Spleen (tissue), 11 donors: ENCODE data around the gene HHAT. TPM values are rescaled to one million over a fixed set of nuclear protein-coding genes. Genes with fewer than 3 reads are reported as not detected.

Experiments used
- DNase-seq: peaks from one replicate; pipeline ENCODE4 v3.0.0-alpha.2; 2020
- H3K27ac ChIP-seq, 8 donors: fragments of 200-600 bp; sonication (generic) in 7 of 8; 1 replicate in 4 of 8; 2 replicates in 4 of 8; pipeline versions ENCODE4 v1.5.0 to v1.8.0; 2016 to 2021; ENCODE audit warnings: inconsistent platforms in 4 of 8, mild to moderate bottlenecking in 4 of 8, moderate library complexity in 1 of 8
- H3K27me3 ChIP-seq, 7 donors: fragments of 200-600 bp; sonication (generic) in 6 of 7; replicated peaks in 1 of 7; 1 replicate in 4 of 7; 2 replicates in 3 of 7; pipeline versions ENCODE4 v1.5.0 to v1.8.0; 2016 to 2021; ENCODE audit warnings: inconsistent platforms in 3 of 7, mild to moderate bottlenecking in 1 of 7
- H3K36me3 ChIP-seq, 6 donors: fragments of 200-600 bp; sonication (generic) in 5 of 6; 1 replicate in 4 of 6; 2 replicates in 2 of 6; pipeline versions ENCODE4 v1.5.0 to v1.8.0; 2016 to 2021; ENCODE audit warnings: inconsistent platforms in 2 of 6
- H3K4me1 ChIP-seq, 6 donors: fragments of 200-600 bp; sonication (generic) in 5 of 6; 1 replicate in 3 of 6; 2 replicates in 3 of 6; pipeline versions ENCODE4 v1.5.0 to v1.8.0; 2016 to 2021; ENCODE audit warnings: inconsistent platforms in 3 of 6
- H3K4me3 ChIP-seq, 8 donors: fragments of 200-600 bp; sonication (generic) in 7 of 8; 1 replicate in 4 of 8; 2 replicates in 4 of 8; pipeline versions ENCODE4 v1.5.0 to v1.8.0; 2016 to 2021; ENCODE audit warnings: inconsistent platforms in 4 of 8, mild to moderate bottlenecking in 4 of 8, moderate library complexity in 2 of 8
- H3K9me3 ChIP-seq, 8 donors: fragments of 200-600 bp; sonication (generic) in 7 of 8; 1 replicate in 4 of 8; 2 replicates in 4 of 8; pipeline versions ENCODE4 v1.5.0 to v1.8.0; 2016 to 2021; ENCODE audit warnings: inconsistent platforms in 4 of 8
- POLR2A ChIP-seq, 3 donors: fragments of 450-650 bp; IDR thresholded peaks; one replicate each; pipeline ENCODE4 v1.5.1; 2017; ENCODE audit warnings: antibody characterized with exemption in 3 of 3, mild to moderate bottlenecking in 1 of 3
- POLR2AphosphoS5 ChIP-seq, 3 donors: sonication (generic); formaldehyde crosslinking; IDR thresholded peaks; one replicate each; pipeline ENCODE4 v1.5.1; 2017; ENCODE audit warnings: antibody characterized with exemption in 3 of 3
- WGBS, 5 donors: extraction: QIAGEN DNeasy Blood & Tissue Kit in 3 of 5; methylation state at CpG; one replicate each; pipeline versions ENCODE4 v1.1.5 to v1.1.7; 2013 to 2018; 5-methylcytosine and 5-hydroxymethylcytosine counted together
- intact Hi-C: fragments of 100-400 bp; cut with DNase I; formaldehyde crosslinking; loops from one replicate; pipeline ENCODE4 v1.15.0; 2023; ENCODE audit warnings: low total_unique reads
- polyA plus RNA-seq, 3 donors: library from polyadenylated mRNA; stranded (reverse); fragments of 200-250 nt; gene quantifications; one replicate each; pipeline ENCODE4 v1.2.1, GENCODE V29; 2013
- total RNA-seq, 7 donors: library from RNA; depleted of rRNA in 3 of 7; stranded (reverse); fragments of >200 nt in 3 of 7; fragmentation: NEBNext Ultra II Directional in 4 of 7; extraction: Animal tissue kit (Norgen Biotek cat#: 25700) in 4 of 7; gene quantifications; one replicate each; pipeline versions ENCODE4 v1.1.0 to v1.2.1, GENCODE V29; 2016 to 2021
- TF ChIP-seq, protein P1 (sequence below), 11 experiments: fragments of 200-600 bp in 7 of 11; fragments of 450-650 bp in 4 of 11; sonication (generic) in 4 of 11; IDR thresholded peaks in 8 of 11; conservative IDR thresholded peaks in 3 of 11; 1 replicate in 7 of 11; 2 replicates in 4 of 11; pipeline versions ENCODE4 v1.4.0 to v1.8.0; 2016 to 2021; ENCODE audit warnings: antibody characterized with exemption in 11 of 11, inconsistent platforms in 4 of 11, mild to moderate bottlenecking in 1 of 11
- donor health status: healthy with polysubstance abuse.
- donor health status: DM: no; HTN: no; CAD: no; lungs with moderate emphysema.
- donor health status: DM: no; HTN: no; CAD: no.
- donor health status: Bipolar disorder and iron deficiency.
- donor health status: healthy.
- donor health status: DM: no; HTN: no; CAD: no.
- donor health status: DM: yes; HTN: yes; CAD: no.

Gene HHAT
- total and polyA plus RNA-seq, 10 donors, result 1.3 to 8.8 (median 4.7) TPM

DNA sequence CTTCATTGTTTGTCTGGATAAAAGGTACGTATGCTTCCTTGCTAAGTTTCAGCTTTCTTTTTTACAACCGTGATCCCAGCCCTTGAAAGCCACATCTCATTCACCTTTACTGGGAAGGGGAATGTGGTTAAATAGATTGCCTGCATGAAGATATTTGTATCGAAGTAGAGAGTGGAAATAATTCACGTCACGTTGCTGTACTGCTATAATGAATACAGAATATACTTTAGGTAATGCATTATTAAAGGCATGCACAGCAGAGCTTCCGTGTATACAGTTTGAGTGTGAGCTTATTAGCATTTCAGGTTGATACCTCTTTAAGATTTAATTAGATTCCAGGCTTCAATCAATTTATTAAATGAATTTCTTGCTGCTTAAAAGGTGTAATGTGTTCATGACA lies 153.8 kb downstream of the HHAT start:
- 85 to 95% (median 90%) methylated on average over 6 of the region's 6 CpGs for WGBS, 5 donors
- no peak overlapping the region for H3K27ac ChIP-seq
- no peaks in the 10 kb centered on the region for H3K27me3 ChIP-seq
- H3K4me1 ChIP-seq, result no peaks in the 10 kb centered on the region
- TF ChIP-seq POLR2A (IDR thresholded peaks at IDR 0.05), result no peak
- TF ChIP-seq POLR2AphosphoS5 (IDR thresholded peaks at IDR 0.05), result no peak
- TF ChIP-seq, protein P1, sequence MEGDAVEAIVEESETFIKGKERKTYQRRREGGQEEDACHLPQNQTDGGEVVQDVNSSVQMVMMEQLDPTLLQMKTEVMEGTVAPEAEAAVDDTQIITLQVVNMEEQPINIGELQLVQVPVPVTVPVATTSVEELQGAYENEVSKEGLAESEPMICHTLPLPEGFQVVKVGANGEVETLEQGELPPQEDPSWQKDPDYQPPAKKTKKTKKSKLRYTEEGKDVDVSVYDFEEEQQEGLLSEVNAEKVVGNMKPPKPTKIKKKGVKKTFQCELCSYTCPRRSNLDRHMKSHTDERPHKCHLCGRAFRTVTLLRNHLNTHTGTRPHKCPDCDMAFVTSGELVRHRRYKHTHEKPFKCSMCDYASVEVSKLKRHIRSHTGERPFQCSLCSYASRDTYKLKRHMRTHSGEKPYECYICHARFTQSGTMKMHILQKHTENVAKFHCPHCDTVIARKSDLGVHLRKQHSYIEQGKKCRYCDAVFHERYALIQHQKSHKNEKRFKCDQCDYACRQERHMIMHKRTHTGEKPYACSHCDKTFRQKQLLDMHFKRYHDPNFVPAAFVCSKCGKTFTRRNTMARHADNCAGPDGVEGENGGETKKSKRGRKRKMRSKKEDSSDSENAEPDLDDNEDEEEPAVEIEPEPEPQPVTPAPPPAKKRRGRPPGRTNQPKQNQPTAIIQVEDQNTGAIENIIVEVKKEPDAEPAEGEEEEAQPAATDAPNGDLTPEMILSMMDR (IDR thresholded peaks at IDR 0.05 in 8 of 11, conservative IDR thresholded peaks at IDR 0.05 in 3 of 11), result no peak
- no peaks in the 10 kb centered on the region for H3K36me3 ChIP-seq
- intact Hi-C loops, result no loop called here
- no peak for DNase-seq
- H3K9me3 ChIP-seq, result no peaks in the 10 kb centered on the region
- no peak overlapping the region for H3K4me3 ChIP-seq

DNA sequence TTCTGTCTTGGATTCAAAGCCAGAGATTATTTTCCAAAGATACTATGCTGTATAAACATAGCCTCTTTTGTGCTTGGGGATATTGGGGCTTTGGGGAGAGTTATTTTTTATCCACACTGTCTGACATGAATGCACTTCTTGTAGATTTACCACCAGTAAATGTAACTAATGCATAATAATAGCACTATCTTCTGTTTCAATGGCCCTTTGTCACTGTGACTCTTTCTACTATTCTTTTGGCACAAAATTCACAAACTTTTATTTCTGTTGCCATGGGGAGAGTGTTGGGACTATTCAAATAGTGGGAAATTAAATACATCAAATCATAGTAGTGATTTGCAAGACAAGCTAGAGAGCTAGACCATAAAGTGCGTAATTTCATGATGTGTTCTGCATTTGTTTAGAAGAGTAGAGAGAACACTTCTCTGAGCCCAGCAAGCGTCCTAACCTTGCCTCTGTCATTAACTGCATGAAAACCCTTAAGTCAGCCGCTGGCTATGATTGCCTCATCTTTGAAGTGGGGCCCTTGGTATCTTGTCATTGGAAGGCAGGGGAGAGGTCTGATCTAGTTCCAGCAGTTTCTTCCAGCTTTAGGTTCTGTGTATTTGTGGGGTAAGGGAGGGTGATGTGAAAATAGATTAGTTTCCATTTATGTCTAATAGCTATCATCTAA lies 154.4 kb downstream of the HHAT start:
- TF ChIP-seq POLR2A (IDR thresholded peaks at IDR 0.05) (no peak), POLR2AphosphoS5 (IDR thresholded peaks at IDR 0.05) (no peak)
- TF ChIP-seq, protein P1 (IDR thresholded peaks at IDR 0.05 in 8 of 11, conservative IDR thresholded peaks at IDR 0.05 in 3 of 11), result no peak
- no peak for DNase-seq

DNA sequence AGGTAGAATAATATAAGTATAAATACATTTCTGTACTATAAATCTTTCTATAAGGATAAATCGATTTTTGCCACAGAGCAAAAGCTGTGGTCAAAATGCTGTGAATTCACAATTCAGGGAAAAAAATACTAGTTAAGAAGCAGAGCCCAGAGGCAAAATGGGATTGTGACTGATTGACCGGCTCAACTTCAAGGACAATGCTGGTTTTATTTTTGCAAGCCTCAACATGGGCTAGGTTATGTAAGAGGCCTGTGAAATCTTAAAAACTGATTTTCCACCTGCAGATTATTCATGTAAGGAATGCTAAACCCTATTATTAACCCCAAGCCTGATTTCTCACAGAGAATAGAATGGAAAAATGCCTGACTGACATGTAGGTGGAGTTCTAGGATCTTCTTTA lies 155.1 kb downstream of the HHAT start:
- no peaks in the 10 kb centered on the region for H3K4me1 ChIP-seq
- no peaks in the 10 kb centered on the region for H3K9me3 ChIP-seq
- intact Hi-C loops, result no loop called here
- DNase-seq, result no peak
- H3K27me3 ChIP-seq, result no peaks in the 10 kb centered on the region
- WGBS, 5 donors, result 82 to 92% (median 88%) methylated on average over 2 of the region's 2 CpGs
- H3K27ac ChIP-seq, result no peak overlapping the region
- no peak for TF ChIP-seq POLR2AphosphoS5 (IDR thresholded peaks at IDR 0.05)
- no peak for TF ChIP-seq POLR2A (IDR thresholded peaks at IDR 0.05)
- TF ChIP-seq, protein P1 (IDR thresholded peaks at IDR 0.05 in 8 of 11, conservative IDR thresholded peaks at IDR 0.05 in 3 of 11), result no peak
- no peaks in the 10 kb centered on the region for H3K36me3 ChIP-seq
- no peak overlapping the region for H3K4me3 ChIP-seq

More for the DNA sequence above, 154.4 kb downstream of the HHAT start:
- intact Hi-C loops, result no loop called here
- Histone ChIP-seq H3K4me1 (no peaks in the 10 kb centered on the region), H3K36me3 (no peaks in the 10 kb centered on the region), H3K9me3 (no peaks in the 10 kb centered on the region), H3K4me3 (no peak overlapping the region), H3K27me3 (no peaks in the 10 kb centered on the region), H3K27ac (no peak overlapping the region)
- 87 to 95% (median 90%) methylated on average over 3 of the region's 3 CpGs for WGBS, 5 donors

DNA sequence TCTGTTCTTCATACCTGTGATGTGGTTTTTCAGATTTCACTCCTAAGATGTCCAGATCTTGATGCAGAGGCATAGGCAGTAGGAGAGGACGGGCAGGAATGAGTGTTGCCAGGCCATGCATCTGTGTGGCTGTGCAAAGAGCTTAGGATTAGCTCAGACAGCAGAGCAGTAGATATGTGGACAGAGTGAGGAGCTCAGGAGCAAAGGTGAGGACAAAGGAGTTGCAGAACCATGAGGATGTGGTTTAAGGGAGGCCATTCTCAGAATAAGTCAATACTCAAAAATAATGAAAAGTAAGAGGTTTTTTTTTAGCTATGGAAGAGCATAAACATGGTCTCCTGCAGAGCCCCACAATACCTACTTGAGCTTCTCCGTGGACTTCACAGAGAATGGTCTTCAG lies 158.3 kb downstream of the HHAT start:
- no peaks in the 10 kb centered on the region for H3K27me3 ChIP-seq
- no peak for DNase-seq
- intact Hi-C loops, result no loop called here
- H3K4me3 ChIP-seq, result no peak overlapping the region
- no peaks in the 10 kb centered on the region for H3K9me3 ChIP-seq
- H3K27ac ChIP-seq, result no peak overlapping the region
- H3K36me3 ChIP-seq, result no peaks in the 10 kb centered on the region
- TF ChIP-seq, protein P1 (IDR thresholded peaks at IDR 0.05 in 8 of 11, conservative IDR thresholded peaks at IDR 0.05 in 3 of 11), result no peak
- TF ChIP-seq POLR2A (IDR thresholded peaks at IDR 0.05) (no peak), POLR2AphosphoS5 (IDR thresholded peaks at IDR 0.05) (no peak)
- H3K4me1 ChIP-seq, result no peaks in the 10 kb centered on the region
- WGBS, 5 donors, result 74 to 90% (median 78%) methylated on average over 2 of the region's 2 CpGs
